Measurements from ENCODE around the gene GRIK4. TPM values are rescaled to one million over a fixed set of nuclear protein-coding genes. Genes with fewer than 3 reads are reported as not detected.

Gene GRIK4
- polyA plus RNA-seq, 1 donor from 2014 or later, result 3.4 TPM

DNA sequence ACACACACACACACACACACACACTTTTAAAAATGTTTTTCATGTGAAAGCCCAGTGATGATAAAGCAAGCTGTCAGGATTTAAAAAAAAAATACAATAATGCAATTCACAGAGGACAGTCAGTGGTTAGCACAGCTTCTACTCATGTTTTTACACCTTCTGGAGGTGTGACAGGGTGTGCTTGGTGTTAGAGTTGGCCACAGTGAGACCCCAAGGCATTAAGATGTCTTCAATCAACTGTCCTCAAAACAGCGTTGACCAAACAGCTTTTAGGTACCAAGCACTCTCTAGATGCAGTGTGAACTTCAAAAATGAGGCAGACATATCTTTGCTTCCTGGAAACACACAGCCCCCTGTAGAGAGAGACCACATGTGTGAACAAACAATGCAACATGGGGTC, 346.0 kb downstream of the GRIK4 start:
- Histone ChIP-seq H3K79me2 (replicated peaks; ENCODE audit: insufficient read depth, low read length) (no peaks in the 10 kb centered on the region), H3K4me3 (ENCODE audit: low read length) (no peak overlapping the region), H3K9me2 (ENCODE audit: insufficient read depth, low read length) (no peaks in the 10 kb centered on the region), H3K9ac (ENCODE audit: low read length) (no peak overlapping the region), H4K20me1 (ENCODE audit: insufficient read depth) (no peaks in the 10 kb centered on the region), H3K27ac (ENCODE audit: low read length) (no peak overlapping the region), H3K36me3 (ENCODE audit: insufficient read depth, low read length) (no peaks in the 10 kb centered on the region), H3F3A (ENCODE audit: insufficient read depth, low read length, poor library complexity, severe bottlenecking) (no peaks in the 10 kb centered on the region), H2AFZ (ENCODE audit: low read depth, low read length) (no peak overlapping the region), H3K9me3 (ENCODE audit: low read length) (no peaks in the 10 kb centered on the region), H3K4me2 (ENCODE audit: low read length) (no peak overlapping the region), H3K27me3 (ENCODE audit: insufficient read depth, low read depth, low read length) (no peaks in the 10 kb centered on the region)
- TF ChIP-seq SMC3 (conservative IDR thresholded peaks at IDR 0.05; ENCODE audit: poor library complexity), result no peak
- no peak for TF ChIP-seq RAD21 (conservative IDR thresholded peaks at IDR 0.05)
- no peak for TF ChIP-seq POLR2AphosphoS5 (IDR thresholded peaks at IDR 0.05)
- TF ChIP-seq, protein P1, sequence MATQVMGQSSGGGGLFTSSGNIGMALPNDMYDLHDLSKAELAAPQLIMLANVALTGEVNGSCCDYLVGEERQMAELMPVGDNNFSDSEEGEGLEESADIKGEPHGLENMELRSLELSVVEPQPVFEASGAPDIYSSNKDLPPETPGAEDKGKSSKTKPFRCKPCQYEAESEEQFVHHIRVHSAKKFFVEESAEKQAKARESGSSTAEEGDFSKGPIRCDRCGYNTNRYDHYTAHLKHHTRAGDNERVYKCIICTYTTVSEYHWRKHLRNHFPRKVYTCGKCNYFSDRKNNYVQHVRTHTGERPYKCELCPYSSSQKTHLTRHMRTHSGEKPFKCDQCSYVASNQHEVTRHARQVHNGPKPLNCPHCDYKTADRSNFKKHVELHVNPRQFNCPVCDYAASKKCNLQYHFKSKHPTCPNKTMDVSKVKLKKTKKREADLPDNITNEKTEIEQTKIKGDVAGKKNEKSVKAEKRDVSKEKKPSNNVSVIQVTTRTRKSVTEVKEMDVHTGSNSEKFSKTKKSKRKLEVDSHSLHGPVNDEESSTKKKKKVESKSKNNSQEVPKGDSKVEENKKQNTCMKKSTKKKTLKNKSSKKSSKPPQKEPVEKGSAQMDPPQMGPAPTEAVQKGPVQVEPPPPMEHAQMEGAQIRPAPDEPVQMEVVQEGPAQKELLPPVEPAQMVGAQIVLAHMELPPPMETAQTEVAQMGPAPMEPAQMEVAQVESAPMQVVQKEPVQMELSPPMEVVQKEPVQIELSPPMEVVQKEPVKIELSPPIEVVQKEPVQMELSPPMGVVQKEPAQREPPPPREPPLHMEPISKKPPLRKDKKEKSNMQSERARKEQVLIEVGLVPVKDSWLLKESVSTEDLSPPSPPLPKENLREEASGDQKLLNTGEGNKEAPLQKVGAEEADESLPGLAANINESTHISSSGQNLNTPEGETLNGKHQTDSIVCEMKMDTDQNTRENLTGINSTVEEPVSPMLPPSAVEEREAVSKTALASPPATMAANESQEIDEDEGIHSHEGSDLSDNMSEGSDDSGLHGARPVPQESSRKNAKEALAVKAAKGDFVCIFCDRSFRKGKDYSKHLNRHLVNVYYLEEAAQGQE (IDR thresholded peaks at IDR 0.05; ENCODE audit: borderline replicate concordance), result no peak
- no peak for TF ChIP-seq EZH2 (IDR thresholded peaks at IDR 0.05; ENCODE audit: borderline replicate concordance, insufficient read depth, low read length, poor library complexity, severe bottlenecking)
- no peak for TF ChIP-seq EP300 (conservative IDR thresholded peaks at IDR 0.05; ENCODE audit: poor library complexity, severe bottlenecking)

DNA sequence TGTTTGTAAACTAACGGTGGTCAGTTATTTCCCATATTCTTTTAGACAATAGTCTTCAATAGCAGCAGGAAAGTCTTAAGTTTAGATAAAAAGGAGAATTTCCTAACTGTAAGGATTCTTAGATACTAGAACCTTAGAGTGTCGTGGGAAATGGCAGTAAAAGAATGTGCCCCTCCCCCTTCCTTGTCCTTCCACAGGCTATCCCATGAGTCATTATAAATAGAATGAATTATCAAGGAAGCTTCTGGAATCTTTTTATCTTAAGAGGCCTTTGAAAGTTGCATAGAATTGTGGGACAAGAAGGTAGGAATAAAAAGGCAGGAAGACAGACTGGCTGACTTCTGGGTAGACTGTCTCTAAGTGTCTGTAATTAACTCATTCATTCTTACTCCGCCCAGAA, 347.2 kb downstream of the GRIK4 start:
- Histone ChIP-seq H2AFZ (ENCODE audit: low read depth, low read length) (no peak overlapping the region), H3K9ac (ENCODE audit: low read length) (no peak overlapping the region), H3K4me3 (ENCODE audit: low read length) (no peak overlapping the region), H3K36me3 (ENCODE audit: insufficient read depth, low read length) (no peaks in the 10 kb centered on the region), H3K9me3 (ENCODE audit: low read length) (no peaks in the 10 kb centered on the region), H3K4me2 (ENCODE audit: low read length) (no peak overlapping the region), H3F3A (ENCODE audit: insufficient read depth, low read length, poor library complexity, severe bottlenecking) (no peaks in the 10 kb centered on the region), H3K79me2 (replicated peaks; ENCODE audit: insufficient read depth, low read length) (no peaks in the 10 kb centered on the region), H3K27me3 (ENCODE audit: insufficient read depth, low read depth, low read length) (no peaks in the 10 kb centered on the region), H3K9me2 (ENCODE audit: insufficient read depth, low read length) (no peaks in the 10 kb centered on the region), H4K20me1 (ENCODE audit: insufficient read depth) (no peaks in the 10 kb centered on the region), H3K27ac (ENCODE audit: low read length) (no peak overlapping the region)
- TF ChIP-seq, protein P1 (IDR thresholded peaks at IDR 0.05; ENCODE audit: borderline replicate concordance), result no peak
- TF ChIP-seq SMC3 (conservative IDR thresholded peaks at IDR 0.05; ENCODE audit: poor library complexity) (no peak), EZH2 (IDR thresholded peaks at IDR 0.05; ENCODE audit: borderline replicate concordance, insufficient read depth, low read length, poor library complexity, severe bottlenecking) (no peak), TAF1 (IDR thresholded peaks at IDR 0.05; ENCODE audit: low read depth) (no peak), EP300 (conservative IDR thresholded peaks at IDR 0.05; ENCODE audit: poor library complexity, severe bottlenecking) (no peak), RAD21 (conservative IDR thresholded peaks at IDR 0.05) (no peak)

Data from neural cell (in vitro differentiated cells).